ENCODE measurements around the gene SLX9.
"Not testable (repeated sequence)": the region's sequence is repeated elsewhere in the genome, so short reads cannot be mapped to it uniquely, and the experiment has no call there.

SLX9 gene

GRCh38 chr21:45022736-45023135, 82.9 kb downstream of the SLX9 start:
- DNase-seq: no peak

GRCh38 chr21:45024516-45024915, 84.7 kb downstream of the SLX9 start:
- not testable (repeated sequence) for DNase-seq

DNA sequence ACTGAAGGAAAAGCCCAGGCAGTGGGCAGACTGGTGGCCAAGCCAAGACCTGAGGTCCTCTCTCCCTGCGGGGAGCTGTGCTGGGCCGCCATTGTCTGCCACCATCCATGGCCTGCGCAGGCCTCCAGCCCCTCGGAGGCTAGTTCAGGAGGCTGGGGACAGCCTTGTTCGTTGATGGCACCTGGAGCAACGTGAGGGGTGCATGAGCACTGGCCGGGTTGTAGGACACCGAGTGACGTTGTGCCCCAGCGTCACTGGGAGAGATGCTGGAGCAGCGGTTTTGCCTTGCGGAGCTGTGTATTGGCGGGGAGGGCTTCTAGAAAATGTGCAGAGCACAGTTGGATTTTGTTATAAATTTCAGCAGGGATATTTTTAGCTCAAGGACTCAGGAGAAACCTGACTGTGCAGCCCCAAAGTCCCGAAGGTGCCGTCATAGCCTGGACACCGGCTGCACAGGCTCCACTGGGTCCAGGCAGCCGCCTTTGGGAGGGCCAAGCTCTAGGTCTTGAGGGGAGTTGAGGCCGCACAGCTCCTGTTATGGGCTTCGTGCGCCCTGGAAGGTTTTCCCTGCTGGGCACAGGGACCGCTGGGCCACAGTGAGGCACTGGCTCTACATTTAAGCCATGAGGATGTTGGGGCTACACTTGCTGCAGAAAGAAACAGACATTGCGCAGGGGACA, 86.4 kb downstream of the SLX9 start:
- no peak for DNase-seq
